ENCODE results near the gene CHD1L.
"Not testable (repeated sequence)": the region's sequence is repeated elsewhere in the genome, so short reads cannot be mapped to it uniquely, and the experiment has no call there.

GRCh38 chr1:147197324-147197723 is 45.2 kb upstream of the CHD1L start:
- not testable (repeated sequence) for TF ChIP-seq CTCF, POLR2A (IDR thresholded peaks at IDR 0.05)
